K562 (cell line): ENCODE results near the gene PAQR8. TPM values are rescaled to one million over a fixed set of nuclear protein-coding genes. Genes with fewer than 3 reads are reported as not detected.

Experiments used
- ARID3B ChIP-seq: fragments of 250-450 bp; sonication (Bioruptor Pico); IDR thresholded peaks from 2 replicates; pipeline ENCODE4 v1.4.0; 2020; ENCODE audit warnings: borderline replicate concordance
- BHLHE40 ChIP-seq: IDR thresholded peaks from 2 replicates; pipeline ENCODE4 v1.6.1; 2011; ENCODE audit warnings: low read length, improper control_type of control experiment
- CREM ChIP-seq: IDR thresholded peaks from 2 replicates; pipeline ENCODE4 v1.6.1; 2014; ENCODE audit warnings: antibody characterized with exemption, low read depth
- FIP1L1 ChIP-seq: fragments of 200-400 bp; formaldehyde crosslinking; IDR thresholded peaks from 2 replicates; pipeline ENCODE4 v1.6.1; 2018; ENCODE audit warnings: mild to moderate bottlenecking, low read depth, low read length; ENCODE audit not compliant: poor library complexity, severe bottlenecking
- FOXJ2 ChIP-seq: fragments of 200-800 bp; sonication (Bioruptor generic); IDR thresholded peaks from 2 replicates; pipeline ENCODE4 v1.6.1; 2016; ENCODE audit warnings: missing genetic modification characterization, missing compliant biosample characterization
- HNRNPL ChIP-seq: fragments of 200-400 bp; formaldehyde crosslinking; IDR thresholded peaks from 2 replicates; pipeline ENCODE4 v1.6.1; 2017; ENCODE audit warnings: low read depth, mild to moderate bottlenecking, low read length
- NBN ChIP-seq: fragments of 450-650 bp; IDR thresholded peaks from 2 replicates; pipeline ENCODE4 v1.6.1; 2016; ENCODE audit warnings: low read depth, mild to moderate bottlenecking
- SRF ChIP-seq, 2 experiments: fragments of 250-450, 450-650 bp in 1 of 2; sonication (Bioruptor Pico) in 1 of 2; sonication (generic) in 1 of 2; formaldehyde crosslinking; IDR thresholded peaks; 2 replicates each; pipeline versions ENCODE4 v1.5.0 to v1.5.1; 2020 to 2022; ENCODE audit warnings: mild to moderate bottlenecking in 1 of 2, missing genetic modification reagents in 1 of 2
- SRSF7 ChIP-seq: fragments of 200-400 bp; formaldehyde crosslinking; optimal IDR thresholded peaks from 2 replicates; pipeline ENCODE3; 2017; ENCODE audit warnings: mild to moderate bottlenecking, low read depth, low read length
- SRSF9 ChIP-seq: fragments of 200-400 bp; formaldehyde crosslinking; IDR thresholded peaks from 2 replicates; pipeline ENCODE4 v1.6.1; 2017; ENCODE audit warnings: low read depth, low read length, borderline replicate concordance
- TFAP4 ChIP-seq: sonication (generic); formaldehyde crosslinking; IDR thresholded peaks from 2 replicates; pipeline ENCODE4 v1.8.0; 2022; ENCODE audit warnings: missing genetic modification reagents, mild to moderate bottlenecking, moderate library complexity, borderline replicate concordance
- ZNF212 ChIP-seq: fragments of 450-650 bp; formaldehyde crosslinking; IDR thresholded peaks from 2 replicates; pipeline ENCODE4 v1.4.0; 2020; ENCODE audit warnings: mild to moderate bottlenecking
- ZNF41 ChIP-seq: fragments of 250-450 bp; sonication (Bioruptor Pico); conservative IDR thresholded peaks from 2 replicates; pipeline ENCODE4 v1.4.0; 2020; ENCODE audit warnings: mild to moderate bottlenecking
- ZNF668 ChIP-seq: fragments of 250-450 bp; sonication (Bioruptor Pico); IDR thresholded peaks from 2 replicates; pipeline ENCODE4 v1.8.0; 2022; ENCODE audit warnings: mild to moderate bottlenecking, inconsistent platforms
- polyA plus RNA-seq, 8 experiments: library from polyadenylated mRNA; depleted of rRNA in 4 of 8; stranded (reverse) in 5 of 8; unstranded in 3 of 8; fragments of >200 nt; fragmentation: Nextera tagmentation in 2 of 8; fragmentation: Illumina TruSeq in 1 of 8; extraction: Ambion mirVana in 2 of 8; extraction: Trizol in 1 of 8; gene quantifications; 2 replicates each; pipeline versions ENCODE4 v1.2.1 to v1.2.3, GENCODE V29; 2011 to 2014; ENCODE audit warnings: inconsistent platforms in 1 of 8, missing spikeins in 1 of 8
- total RNA-seq, 7 experiments: library from RNA; depleted of rRNA in 6 of 7; stranded (reverse); fragments of >200 nt in 6 of 7; fragmentation: Illumina TruSeq in 2 of 7; extraction: Trizol in 2 of 7; gene quantifications; 2 replicates each; pipeline versions ENCODE4 v1.2.1 to v1.2.3, GENCODE V29; 2011 to 2021; ENCODE audit warnings: low replicate concordance in 1 of 7
- TF ChIP-seq, protein P1 (sequence below): fragments of 200-400 bp; formaldehyde crosslinking; IDR thresholded peaks from 2 replicates; pipeline ENCODE4 v1.6.1; 2017; ENCODE audit warnings: mild to moderate bottlenecking, low read depth, low read length, moderate library complexity
- TF ChIP-seq, protein P2 (sequence below): sonication (generic); formaldehyde crosslinking; IDR thresholded peaks from 2 replicates; pipeline ENCODE4 v1.8.0; 2022; ENCODE audit warnings: mild to moderate bottlenecking, missing genetic modification reagents

The PAQR8 gene
- total and polyA plus RNA-seq, 9 of the 15 experiments (the other 6 are each of a cell fraction or from before 2014, with no cell fraction given) = 1.4 to 10.2 (median 3.5) TPM

DNA sequence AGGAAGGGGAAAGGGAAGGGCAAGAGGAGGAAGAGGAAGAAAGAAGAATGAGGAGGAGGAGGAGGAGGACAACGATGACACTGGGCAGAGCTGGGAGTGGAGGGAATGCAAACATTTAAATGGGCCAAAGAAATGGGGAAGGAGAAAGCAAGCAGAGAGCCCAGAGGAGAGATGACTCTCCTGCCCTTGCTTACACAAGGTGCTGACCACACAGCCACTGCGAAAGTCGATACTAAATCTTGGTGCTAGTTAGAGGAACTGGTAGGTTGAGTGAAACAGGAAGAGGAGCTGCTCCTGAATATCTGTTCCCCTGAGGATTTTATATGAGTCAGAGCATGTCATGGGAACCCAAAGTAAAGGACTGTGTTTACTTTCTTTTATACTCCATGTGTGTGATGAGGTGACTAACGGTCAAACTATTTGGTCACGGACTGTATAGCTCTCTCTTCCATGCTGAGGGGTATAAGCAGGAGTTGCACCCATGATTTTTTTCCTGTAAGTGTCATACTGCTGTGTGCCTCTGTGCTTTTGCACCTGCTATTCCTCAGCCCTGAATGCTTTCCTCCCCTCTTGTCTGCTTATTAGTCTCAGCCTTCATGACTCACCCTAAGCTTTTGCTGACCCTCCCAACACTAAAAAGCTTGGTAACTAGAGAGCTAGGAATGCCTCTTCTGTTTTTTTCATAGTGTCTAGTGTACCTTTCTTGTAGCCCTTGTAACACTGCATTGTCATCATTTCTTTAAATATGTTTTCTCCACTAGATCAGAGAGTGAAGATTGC lies 9.5 kb upstream of the PAQR8 start (continued):
- TF ChIP-seq TFAP4 (CRISPR knock-in tag) = no peak
- TF ChIP-seq, protein P1, sequence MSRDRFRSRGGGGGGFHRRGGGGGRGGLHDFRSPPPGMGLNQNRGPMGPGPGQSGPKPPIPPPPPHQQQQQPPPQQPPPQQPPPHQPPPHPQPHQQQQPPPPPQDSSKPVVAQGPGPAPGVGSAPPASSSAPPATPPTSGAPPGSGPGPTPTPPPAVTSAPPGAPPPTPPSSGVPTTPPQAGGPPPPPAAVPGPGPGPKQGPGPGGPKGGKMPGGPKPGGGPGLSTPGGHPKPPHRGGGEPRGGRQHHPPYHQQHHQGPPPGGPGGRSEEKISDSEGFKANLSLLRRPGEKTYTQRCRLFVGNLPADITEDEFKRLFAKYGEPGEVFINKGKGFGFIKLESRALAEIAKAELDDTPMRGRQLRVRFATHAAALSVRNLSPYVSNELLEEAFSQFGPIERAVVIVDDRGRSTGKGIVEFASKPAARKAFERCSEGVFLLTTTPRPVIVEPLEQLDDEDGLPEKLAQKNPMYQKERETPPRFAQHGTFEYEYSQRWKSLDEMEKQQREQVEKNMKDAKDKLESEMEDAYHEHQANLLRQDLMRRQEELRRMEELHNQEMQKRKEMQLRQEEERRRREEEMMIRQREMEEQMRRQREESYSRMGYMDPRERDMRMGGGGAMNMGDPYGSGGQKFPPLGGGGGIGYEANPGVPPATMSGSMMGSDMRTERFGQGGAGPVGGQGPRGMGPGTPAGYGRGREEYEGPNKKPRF = no peak
- no peak for TF ChIP-seq CREM
- TF ChIP-seq ARID3B (CRISPR knock-in tag) = no peak
- no peak for TF ChIP-seq NBN
- no peak for TF ChIP-seq SRSF7
- no peak for TF ChIP-seq HNRNPL
- TF ChIP-seq SRF (CRISPR knock-in tag; IDR thresholded peaks at IDR 0.05) = no peak
- no peak for TF ChIP-seq ZNF668 (CRISPR knock-in tag)
- TF ChIP-seq FIP1L1 = no peak
- no peak for TF ChIP-seq FOXJ2 (tag)
- no peak for TF ChIP-seq ZNF212
- TF ChIP-seq BHLHE40 = peak; percentile 44; the same call in 1 of the 2 replicates
- no peak for TF ChIP-seq SRSF9
- no peak for TF ChIP-seq ZNF41 (CRISPR knock-in tag)
- TF ChIP-seq, protein P2, sequence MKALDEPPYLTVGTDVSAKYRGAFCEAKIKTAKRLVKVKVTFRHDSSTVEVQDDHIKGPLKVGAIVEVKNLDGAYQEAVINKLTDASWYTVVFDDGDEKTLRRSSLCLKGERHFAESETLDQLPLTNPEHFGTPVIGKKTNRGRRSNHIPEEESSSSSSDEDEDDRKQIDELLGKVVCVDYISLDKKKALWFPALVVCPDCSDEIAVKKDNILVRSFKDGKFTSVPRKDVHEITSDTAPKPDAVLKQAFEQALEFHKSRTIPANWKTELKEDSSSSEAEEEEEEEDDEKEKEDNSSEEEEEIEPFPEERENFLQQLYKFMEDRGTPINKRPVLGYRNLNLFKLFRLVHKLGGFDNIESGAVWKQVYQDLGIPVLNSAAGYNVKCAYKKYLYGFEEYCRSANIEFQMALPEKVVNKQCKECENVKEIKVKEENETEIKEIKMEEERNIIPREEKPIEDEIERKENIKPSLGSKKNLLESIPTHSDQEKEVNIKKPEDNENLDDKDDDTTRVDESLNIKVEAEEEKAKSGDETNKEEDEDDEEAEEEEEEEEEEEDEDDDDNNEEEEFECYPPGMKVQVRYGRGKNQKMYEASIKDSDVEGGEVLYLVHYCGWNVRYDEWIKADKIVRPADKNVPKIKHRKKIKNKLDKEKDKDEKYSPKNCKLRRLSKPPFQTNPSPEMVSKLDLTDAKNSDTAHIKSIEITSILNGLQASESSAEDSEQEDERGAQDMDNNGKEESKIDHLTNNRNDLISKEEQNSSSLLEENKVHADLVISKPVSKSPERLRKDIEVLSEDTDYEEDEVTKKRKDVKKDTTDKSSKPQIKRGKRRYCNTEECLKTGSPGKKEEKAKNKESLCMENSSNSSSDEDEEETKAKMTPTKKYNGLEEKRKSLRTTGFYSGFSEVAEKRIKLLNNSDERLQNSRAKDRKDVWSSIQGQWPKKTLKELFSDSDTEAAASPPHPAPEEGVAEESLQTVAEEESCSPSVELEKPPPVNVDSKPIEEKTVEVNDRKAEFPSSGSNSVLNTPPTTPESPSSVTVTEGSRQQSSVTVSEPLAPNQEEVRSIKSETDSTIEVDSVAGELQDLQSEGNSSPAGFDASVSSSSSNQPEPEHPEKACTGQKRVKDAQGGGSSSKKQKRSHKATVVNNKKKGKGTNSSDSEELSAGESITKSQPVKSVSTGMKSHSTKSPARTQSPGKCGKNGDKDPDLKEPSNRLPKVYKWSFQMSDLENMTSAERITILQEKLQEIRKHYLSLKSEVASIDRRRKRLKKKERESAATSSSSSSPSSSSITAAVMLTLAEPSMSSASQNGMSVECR (CRISPR knock-in tag) = no peak
